H1 (cell line): ENCODE measurements around the gene GALK1. TPM values are rescaled to one million over a fixed set of nuclear protein-coding genes. Genes with fewer than 3 reads are reported as not detected.
A peak's percentile ranks its signal among the peaks of the same experiment; 100 is the strongest.

Source experiments
- CEBPB ChIP-seq: IDR thresholded peaks from 2 replicates; pipeline ENCODE4 v1.6.1; 2012; ENCODE audit warnings: low read depth, low read length
- CREB1 ChIP-seq: IDR thresholded peaks from 2 replicates; pipeline ENCODE4 v1.6.1; 2012; ENCODE audit warnings: inconsistent platforms
- JUN ChIP-seq: IDR thresholded peaks from 2 replicates; pipeline ENCODE4 v1.6.1; 2011; ENCODE audit warnings: low read depth, mild to moderate bottlenecking, improper control_type of control experiment, low read length
- PHF8 ChIP-seq: fragments of 200-600 bp; sonication (generic); conservative IDR thresholded peaks from 2 replicates; pipeline ENCODE4 v1.7.1; 2012; ENCODE audit warnings: low read depth, mild to moderate bottlenecking, inconsistent platforms, low read length, moderate library complexity
- SIRT6 ChIP-seq: IDR thresholded peaks from one replicate; pipeline ENCODE4 v1.7.1; 2012; ENCODE audit warnings: low read length, inconsistent platforms
- TAF1 ChIP-seq: IDR thresholded peaks from 2 replicates; pipeline ENCODE4 v1.6.1; 2011; ENCODE audit warnings: mild to moderate bottlenecking, low read depth, low read length
- USF2 ChIP-seq: IDR thresholded peaks from 2 replicates; pipeline ENCODE4 v1.6.1; 2011; ENCODE audit warnings: low read length, improper control_type of control experiment
- YY1 ChIP-seq: IDR thresholded peaks from 2 replicates; pipeline ENCODE4 v1.6.1; 2011; ENCODE audit warnings: low read depth, mild to moderate bottlenecking, low read length
- polyA plus RNA-seq, 7 experiments: library from polyadenylated mRNA; depleted of rRNA in 3 of 7; stranded (reverse) in 5 of 7; unstranded in 2 of 7; fragments of >200 nt in 5 of 7; fragments of 200-250 nt in 2 of 7; gene quantifications; 1 replicate in 5 of 7; 2 replicates in 1 of 7; 4 replicates in 1 of 7; pipeline versions ENCODE4 v1.2.1 to v1.2.3, GENCODE V29; 2011 to 2013; ENCODE audit warnings: missing spikeins in 2 of 7, mixed read lengths in 2 of 7
- total RNA-seq: library from RNA; stranded (reverse); fragmentation: NEBNext Ultra II Directional; extraction: Animal tissue kit (Norgen Biotek cat#: 25700); gene quantifications from 2 replicates; pipeline ENCODE4 v1.2.1, GENCODE V29; 2021

GALK1 gene
- total and polyA plus RNA-seq, 2 of the 8 experiments (the other 6 are each of a cell fraction or from before 2014, with no cell fraction given): 34.1 to 47.9 TPM

GRCh38 chr17:75785016-75785890 is 20.3 kb upstream of the GALK1 start (continued):
- TF ChIP-seq JUN (peak; percentile 100), YY1 (no peak), PHF8 (peak; percentile 86; the same call in 1 of the 2 replicates), USF2 (peak; percentile 54), TAF1 (peak; percentile 98), CEBPB (no peak), SIRT6 (no peak), CREB1 (no peak; the same call in 1 of the 2 replicates)
